ENCODE measurements around the gene CDKL2. TPM values are rescaled to one million over a fixed set of nuclear protein-coding genes. Genes with fewer than 3 reads are reported as not detected.
A peak's percentile ranks its signal among the peaks of the same experiment; 100 is the strongest.

Gene CDKL2
- total and polyA plus RNA-seq, 5 donors from 2014 or later: 0.07 to 1.1 (median 0.32) TPM

DNA sequence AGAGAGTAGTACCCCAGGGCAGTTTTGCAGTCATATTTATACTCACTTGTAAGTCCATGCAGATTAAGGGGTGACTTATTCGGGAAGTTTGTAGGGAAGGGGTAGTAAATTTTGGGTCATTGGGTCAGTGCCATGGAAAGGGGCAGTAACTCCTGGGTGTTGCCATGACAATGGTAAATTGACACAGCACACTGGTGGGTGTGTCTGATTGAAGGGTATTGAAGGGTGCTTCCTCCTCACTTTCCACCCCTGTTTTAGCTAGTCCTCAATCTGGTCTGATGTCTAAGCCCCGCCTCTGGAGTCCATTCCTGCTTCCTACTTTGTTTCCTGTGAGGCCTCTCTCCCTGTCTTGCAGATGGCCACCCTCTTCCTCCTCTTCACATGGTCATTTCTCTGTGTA is 62.6 kb downstream of the CDKL2 start:
- DNase-seq: no peak

DNA sequence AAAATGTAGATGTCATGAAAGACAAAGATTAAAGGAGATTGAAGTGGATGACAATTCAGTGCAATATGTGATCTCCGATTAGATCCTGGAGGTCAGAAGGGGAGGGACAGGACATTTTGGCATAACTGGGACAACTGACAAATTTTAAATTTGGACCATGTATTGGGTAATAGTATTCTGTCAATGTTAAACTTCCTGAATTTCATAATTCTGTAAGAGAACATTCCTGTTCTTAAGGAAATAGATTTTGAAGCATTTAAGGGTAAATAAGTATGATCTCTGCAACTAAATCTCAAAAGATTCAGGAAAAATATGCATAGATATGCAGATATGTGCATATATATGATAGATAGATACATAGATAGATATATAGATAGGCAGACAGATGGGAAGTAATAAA is 63.4 kb downstream of the CDKL2 start:
- Mint-ChIP-seq H3K9me3 (peaks cover 0 to 2% (median 0%) of the 10 kb centered on the region in 7 donors), H3K27ac (no peak overlapping the region), H3K4me3 (no peak overlapping the region), H3K36me3 (no peaks in the 10 kb centered on the region), H3K27me3 (peaks cover 22% of the 10 kb centered on the region), H3K4me1 (no peaks in the 10 kb centered on the region)
- Histone ChIP-seq H3K27ac (ENCODE audit: insufficient read depth, low read length, poor library complexity, severe bottlenecking) (no peak overlapping the region), H3K27me3 (ENCODE audit: control insufficient read depth, insufficient read depth, low read length) (peaks cover 8% of the 10 kb centered on the region), H3K4me1 (ENCODE audit: control insufficient read depth, insufficient read depth, low read length, poor library complexity, severe bottlenecking) (no peaks in the 10 kb centered on the region), H3K36me3 (ENCODE audit: control insufficient read depth, insufficient read depth, low read length) (no peaks in the 10 kb centered on the region), H3K9me3 (ENCODE audit: control insufficient read depth in 2 of 2, low read length in 2 of 2) (no peaks in the 10 kb centered on the region), H3K4me3 (ENCODE audit: low read depth, low read length) (no peak overlapping the region)
- ATAC-seq (ENCODE audit: low read depth in 2 of 2): no peak
- DNase-seq: no peak

More for the DNA sequence above, 62.6 kb downstream of the CDKL2 start:
- Mint-ChIP-seq H3K4me1 (no peaks in the 10 kb centered on the region), H3K4me3 (no peak overlapping the region), H3K27ac (peak overlapping the region in 1 of 3 donors; percentile 38), H3K9me3 (peaks cover 0 to 2% (median 0%) of the 10 kb centered on the region in 7 donors), H3K36me3 (no peaks in the 10 kb centered on the region), H3K27me3 (peaks cover 22% of the 10 kb centered on the region)
- no peaks in the 10 kb centered on the region for H3K36me3 ChIP-seq (ENCODE audit: control insufficient read depth, insufficient read depth, low read length)
- H3K4me1 ChIP-seq (ENCODE audit: control insufficient read depth, insufficient read depth, low read length, poor library complexity, severe bottlenecking): no peaks in the 10 kb centered on the region
- H3K27me3 ChIP-seq (ENCODE audit: control insufficient read depth, insufficient read depth, low read length): peaks cover 6% of the 10 kb centered on the region
- no peak overlapping the region for H3K27ac ChIP-seq (ENCODE audit: insufficient read depth, low read length, poor library complexity, severe bottlenecking)
- H3K9me3 ChIP-seq (ENCODE audit: control insufficient read depth in 2 of 2, low read length in 2 of 2): no peaks in the 10 kb centered on the region
- no peak overlapping the region for H3K4me3 ChIP-seq (ENCODE audit: low read depth, low read length)
- no peak for ATAC-seq (ENCODE audit: low read depth in 2 of 2)

DNA sequence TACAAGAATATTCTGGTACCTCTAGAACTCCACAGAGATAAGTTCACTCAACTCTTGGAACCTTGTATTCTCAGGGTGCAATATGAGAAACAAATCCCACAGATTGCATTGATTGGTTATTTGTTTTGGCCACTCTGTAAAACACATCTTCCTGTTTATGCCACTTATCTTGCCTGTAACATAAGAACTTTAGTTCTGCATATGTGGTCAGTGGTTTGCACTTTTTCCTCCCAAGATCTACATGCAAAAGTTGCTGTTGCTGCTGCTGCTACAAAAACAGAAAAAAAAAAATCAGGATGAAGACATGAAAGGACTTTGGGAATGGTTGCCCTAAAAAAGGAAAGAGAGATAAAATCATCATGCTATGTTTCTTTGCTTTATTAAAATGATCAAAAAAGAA is 64.8 kb downstream of the CDKL2 start:
- H3K36me3 ChIP-seq (ENCODE audit: control insufficient read depth, insufficient read depth, low read length): no peaks in the 10 kb centered on the region
- H3K27ac Mint-ChIP-seq: no peak overlapping the region

DNA sequence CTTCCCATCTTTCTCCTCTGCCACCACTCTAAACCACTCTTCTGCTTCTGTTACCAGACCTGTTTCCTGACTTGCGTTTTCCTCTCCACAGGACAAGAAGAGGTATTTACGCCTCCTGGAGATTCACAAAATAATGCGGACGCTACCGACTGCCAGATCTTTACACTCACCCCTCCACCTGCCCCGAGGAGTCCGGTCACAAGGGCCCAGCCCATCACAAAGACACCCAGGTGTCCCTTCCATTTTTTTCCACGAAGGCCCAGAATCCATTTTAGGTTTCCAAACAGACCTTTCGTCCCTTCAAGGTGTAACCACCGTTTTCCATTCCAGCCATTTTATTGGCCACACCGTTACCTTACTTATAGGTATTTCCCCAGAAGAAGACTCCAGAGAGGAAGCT is 66.3 kb downstream of the CDKL2 start:
- Mint-ChIP-seq H3K36me3 (no peaks in the 10 kb centered on the region), H3K27ac (no peak overlapping the region), H3K4me1 (no peaks in the 10 kb centered on the region), H3K4me3 (no peak overlapping the region), H3K27me3 (peaks cover 30% of the 10 kb centered on the region), H3K9me3 (peaks cover 0 to 2% (median 0%) of the 10 kb centered on the region in 7 donors)
- Histone ChIP-seq H3K36me3 (ENCODE audit: control insufficient read depth, insufficient read depth, low read length) (no peaks in the 10 kb centered on the region), H3K4me1 (ENCODE audit: control insufficient read depth, insufficient read depth, low read length, poor library complexity, severe bottlenecking) (no peaks in the 10 kb centered on the region), H3K27ac (ENCODE audit: insufficient read depth, low read length, poor library complexity, severe bottlenecking) (no peak overlapping the region), H3K4me3 (ENCODE audit: low read depth, low read length) (no peak overlapping the region), H3K9me3 (ENCODE audit: control insufficient read depth in 2 of 2, low read length in 2 of 2) (no peaks in the 10 kb centered on the region), H3K27me3 (ENCODE audit: control insufficient read depth, insufficient read depth, low read length) (peaks cover 8% of the 10 kb centered on the region)
- no peak for ATAC-seq (ENCODE audit: low read depth in 2 of 2)
- DNase-seq: no peak

More for the DNA sequence above, 64.8 kb downstream of the CDKL2 start:
- Mint-ChIP-seq H3K27me3 (peaks cover 17% of the 10 kb centered on the region), H3K36me3 (no peaks in the 10 kb centered on the region), H3K4me1 (no peaks in the 10 kb centered on the region), H3K9me3 (peaks cover 0 to 2% (median 0%) of the 10 kb centered on the region in 7 donors), H3K4me3 (no peak overlapping the region)
- Histone ChIP-seq H3K27me3 (ENCODE audit: control insufficient read depth, insufficient read depth, low read length) (peaks cover 8% of the 10 kb centered on the region), H3K27ac (ENCODE audit: insufficient read depth, low read length, poor library complexity, severe bottlenecking) (no peak overlapping the region), H3K4me3 (ENCODE audit: low read depth, low read length) (no peak overlapping the region), H3K4me1 (ENCODE audit: control insufficient read depth, insufficient read depth, low read length, poor library complexity, severe bottlenecking) (no peaks in the 10 kb centered on the region), H3K9me3 (ENCODE audit: control insufficient read depth in 2 of 2, low read length in 2 of 2) (no peaks in the 10 kb centered on the region)
- ATAC-seq (ENCODE audit: low read depth in 2 of 2) (no peak), DNase-seq (no peak)

DNA sequence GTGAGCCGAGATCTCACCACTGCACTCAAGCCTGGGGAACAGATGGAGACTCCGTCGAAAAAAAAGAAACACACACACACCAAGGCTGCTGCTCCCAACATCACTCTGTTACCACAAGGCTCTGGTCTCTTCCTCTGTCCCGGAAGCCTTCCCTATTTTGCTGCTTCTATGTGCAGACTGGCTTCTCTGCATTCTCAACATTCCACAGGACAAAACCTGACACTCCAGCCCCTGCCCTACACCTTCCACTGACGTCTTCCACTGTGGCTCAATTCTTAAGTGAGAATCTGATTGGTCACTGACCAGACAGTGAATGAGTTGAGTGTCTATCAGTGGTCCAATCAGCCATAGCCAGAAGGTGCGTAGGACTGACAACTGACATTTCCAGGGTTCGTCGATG is 68.5 kb downstream of the CDKL2 start:
- Histone ChIP-seq H3K36me3 (ENCODE audit: control insufficient read depth, insufficient read depth, low read length) (no peaks in the 10 kb centered on the region), H3K27me3 (ENCODE audit: control insufficient read depth, insufficient read depth, low read length) (peaks cover 11% of the 10 kb centered on the region), H3K27ac (ENCODE audit: insufficient read depth, low read length, poor library complexity, severe bottlenecking) (no peak overlapping the region), H3K4me1 (ENCODE audit: control insufficient read depth, insufficient read depth, low read length, poor library complexity, severe bottlenecking) (no peaks in the 10 kb centered on the region), H3K4me3 (ENCODE audit: low read depth, low read length) (no peak overlapping the region), H3K9me3 (ENCODE audit: control insufficient read depth in 2 of 2, low read length in 2 of 2) (no peaks in the 10 kb centered on the region)
- H3K27ac Mint-ChIP-seq: no peak overlapping the region
- H3K4me3 Mint-ChIP-seq: no peak overlapping the region
- H3K27me3 Mint-ChIP-seq: peaks cover 45% of the 10 kb centered on the region
- H3K36me3 Mint-ChIP-seq: no peaks in the 10 kb centered on the region
- DNase-seq (no peak), ATAC-seq (ENCODE audit: low read depth in 2 of 2) (no peak)
- H3K4me1 Mint-ChIP-seq: no peaks in the 10 kb centered on the region
- peaks cover 0 to 2% (median 0%) of the 10 kb centered on the region in 7 donors for H3K9me3 Mint-ChIP-seq

- Mint-ChIP-seq H3K36me3 (no peaks in the 10 kb centered on the region), H3K4me1 (peaks cover 0 to 5% (median 1%) of the 10 kb centered on the region in 4 donors), H3K27ac (no peak overlapping the region), H3K27me3 (peaks cover 44% of the 10 kb centered on the region), H3K9me3 (no peaks in the 10 kb centered on the region), H3K4me3 (peak overlapping the region in 1 of 4 donors; percentile 65)
- H3K4me1 ChIP-seq (ENCODE audit: control insufficient read depth, insufficient read depth, low read length, poor library complexity, severe bottlenecking): no peaks in the 10 kb centered on the region
- H3K9me3 ChIP-seq (ENCODE audit: control insufficient read depth in 2 of 2, low read length in 2 of 2): no peaks in the 10 kb centered on the region
- no peak overlapping the region for H3K4me3 ChIP-seq (ENCODE audit: low read depth, low read length)
- ATAC-seq (ENCODE audit: low read depth in 2 of 2) (no peak), DNase-seq (no peak)
- no peak overlapping the region for H3K27ac ChIP-seq (ENCODE audit: insufficient read depth, low read length, poor library complexity, severe bottlenecking)
- H3K27me3 ChIP-seq (ENCODE audit: control insufficient read depth, insufficient read depth, low read length): peaks cover 7% of the 10 kb centered on the region
- no peaks in the 10 kb centered on the region for H3K36me3 ChIP-seq (ENCODE audit: control insufficient read depth, insufficient read depth, low read length)
Observed at GRCh38 chr4:75557696-75558095, 72.6 kb downstream of the CDKL2 start.

- Histone ChIP-seq H3K36me3 (ENCODE audit: control insufficient read depth, insufficient read depth, low read length) (no peaks in the 10 kb centered on the region), H3K4me3 (ENCODE audit: low read depth, low read length) (no peak within 1 kb of the TSS), H3K27me3 (ENCODE audit: control insufficient read depth, insufficient read depth, low read length) (peaks cover 5% of the 10 kb centered on the region), H3K4me1 (ENCODE audit: control insufficient read depth, insufficient read depth, low read length, poor library complexity, severe bottlenecking) (no peaks in the 10 kb centered on the region), H3K9me3 (ENCODE audit: control insufficient read depth in 2 of 2, low read length in 2 of 2) (no peaks in the 10 kb centered on the region), H3K27ac (ENCODE audit: insufficient read depth, low read length, poor library complexity, severe bottlenecking) (no peak within 1 kb of the TSS)
- DNase-seq (peak in 1 of 3 donors; percentile 29), ATAC-seq (ENCODE audit: low read depth in 2 of 2) (peak; percentile 67 to 77)
- H3K4me1 Mint-ChIP-seq: peaks cover 0 to 5% (median 1%) of the 10 kb centered on the region in 4 donors
- H3K27ac Mint-ChIP-seq: no peak within 1 kb of the TSS
- H3K9me3 Mint-ChIP-seq: no peaks in the 10 kb centered on the region
- no peaks in the 10 kb centered on the region for H3K36me3 Mint-ChIP-seq
- peaks cover 44% of the 10 kb centered on the region for H3K27me3 Mint-ChIP-seq
- no peak within 1 kb of the TSS for H3K4me3 Mint-ChIP-seq
Observed at GRCh38 chr4:75555294-75556164, 74.8 kb downstream of the CDKL2 start, which contains the start of gene ODAPH. TSS of gene ODAPH (plus strand) at chr4:75556066. CDS start at chr4:75556083, 17 bp downstream.

GRCh38 chr4:75552452-75552851 is 77.9 kb downstream of the CDKL2 start:
- Histone ChIP-seq H3K9me3 (ENCODE audit: control insufficient read depth in 2 of 2, low read length in 2 of 2) (no peaks in the 10 kb centered on the region), H3K4me1 (ENCODE audit: control insufficient read depth, insufficient read depth, low read length, poor library complexity, severe bottlenecking) (no peaks in the 10 kb centered on the region), H3K4me3 (ENCODE audit: low read depth, low read length) (no peak overlapping the region), H3K36me3 (ENCODE audit: control insufficient read depth, insufficient read depth, low read length) (no peaks in the 10 kb centered on the region), H3K27me3 (ENCODE audit: control insufficient read depth, insufficient read depth, low read length) (peaks cover 2% of the 10 kb centered on the region), H3K27ac (ENCODE audit: insufficient read depth, low read length, poor library complexity, severe bottlenecking) (no peak overlapping the region)
- H3K27ac Mint-ChIP-seq: no peak overlapping the region
- no peak overlapping the region for H3K4me3 Mint-ChIP-seq
- ATAC-seq (ENCODE audit: low read depth in 2 of 2): no peak
- H3K36me3 Mint-ChIP-seq: no peaks in the 10 kb centered on the region
- no peaks in the 10 kb centered on the region for H3K9me3 Mint-ChIP-seq
- no peak for DNase-seq
- H3K4me1 Mint-ChIP-seq: peaks cover 0 to 5% (median 1%) of the 10 kb centered on the region in 4 donors
- H3K27me3 Mint-ChIP-seq: peaks cover 22% of the 10 kb centered on the region

All from CD4-positive, CD25-positive, alpha-beta regulatory T cell (primary cell).